Measurements from ENCODE around the gene ECHDC3. TPM values are rescaled to one million over a fixed set of nuclear protein-coding genes. Genes with fewer than 3 reads are reported as not detected.
A peak's percentile ranks its signal among the peaks of the same experiment; 100 is the strongest.
"Not testable (repeated sequence)": the region's sequence is repeated elsewhere in the genome, so short reads cannot be mapped to it uniquely, and the experiment has no call there.

The ECHDC3 gene
- 4.1 TPM for total RNA-seq

DNA sequence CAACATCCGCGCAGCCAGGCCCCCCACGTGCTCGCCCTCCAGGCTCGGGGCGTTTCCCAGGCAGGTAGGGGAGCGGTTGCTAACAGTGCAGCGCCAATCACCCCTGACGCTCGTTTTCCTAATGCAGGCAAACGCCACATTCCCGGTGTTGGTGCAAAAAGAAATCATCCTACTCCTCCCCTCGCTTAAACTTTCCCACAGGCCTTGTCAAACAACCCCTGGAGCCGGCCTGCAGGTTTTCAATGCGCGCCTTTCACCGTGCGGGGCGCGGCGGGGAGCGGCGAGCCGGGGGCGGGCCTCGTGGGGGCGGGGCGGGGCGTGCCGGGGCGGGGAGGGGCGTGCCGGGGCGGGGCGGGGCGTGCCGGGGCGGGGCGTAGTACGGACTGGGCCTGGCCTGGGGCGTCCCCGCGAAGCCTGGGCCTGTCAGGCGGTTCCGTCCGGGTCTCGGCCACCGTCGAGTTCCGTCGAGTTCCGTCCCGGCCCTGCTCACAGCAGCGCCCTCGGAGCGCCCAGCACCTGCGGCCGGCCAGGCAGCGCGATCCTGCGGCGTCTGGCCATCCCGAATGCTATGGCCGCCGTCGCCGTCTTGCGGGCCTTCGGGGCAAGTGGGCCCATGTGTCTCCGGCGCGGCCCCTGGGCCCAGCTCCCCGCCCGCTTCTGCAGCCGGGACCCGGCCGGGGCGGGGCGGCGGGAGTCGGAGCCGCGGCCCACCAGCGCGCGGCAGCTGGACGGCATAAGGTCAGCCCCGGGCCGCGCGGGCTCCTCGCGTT lies at the start of gene ECHDC3:
TSS of gene ECHDC3 (plus strand) at position 374 of the 770 bp plus-strand sequence. CDS start at position 569, 195 bp downstream.
- DNase-seq (ENCODE audit: low spot score): peak; percentile 54

DNA sequence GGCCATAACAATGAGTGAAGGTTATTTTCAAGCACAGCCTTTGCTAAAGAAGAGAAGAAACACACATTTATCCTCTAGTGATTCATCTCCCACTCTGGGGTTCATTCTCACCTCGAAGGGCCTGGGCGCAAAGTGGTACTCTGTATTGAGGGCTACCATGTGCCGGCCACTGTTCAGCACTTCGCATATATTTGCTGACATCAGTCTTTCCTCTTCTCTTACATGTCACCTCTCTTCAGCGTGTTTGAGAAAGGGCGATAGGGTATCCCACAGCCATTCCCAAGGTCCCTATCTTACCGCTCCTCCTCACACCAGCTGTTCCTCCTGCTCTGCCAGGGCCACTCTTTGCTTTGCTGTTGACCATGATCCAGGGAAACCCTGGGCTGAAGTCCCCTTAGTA lies 48.8 kb upstream of the ECHDC3 start:
- no peak for DNase-seq (ENCODE audit: low spot score)

DNA sequence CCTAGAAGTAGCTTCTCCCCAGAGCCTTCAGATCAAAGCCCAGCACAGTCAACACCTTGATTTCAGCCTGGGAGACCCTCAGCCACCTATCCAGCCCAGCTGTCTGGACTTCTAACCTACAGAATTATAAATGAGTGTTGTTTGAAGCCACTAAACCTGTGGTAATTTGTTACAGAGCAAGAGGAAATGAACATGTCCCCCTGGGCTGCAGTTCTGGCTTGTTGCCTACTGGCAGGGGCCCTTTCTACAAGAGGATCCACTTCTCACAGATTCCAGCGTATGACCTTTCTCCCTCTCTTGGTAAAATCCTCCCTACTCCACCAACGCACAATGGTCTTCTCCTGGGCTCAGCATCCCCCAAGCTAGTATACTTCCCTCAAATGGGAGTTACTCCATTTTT lies 46.4 kb upstream of the ECHDC3 start:
- no peak for DNase-seq (ENCODE audit: low spot score)

DNA sequence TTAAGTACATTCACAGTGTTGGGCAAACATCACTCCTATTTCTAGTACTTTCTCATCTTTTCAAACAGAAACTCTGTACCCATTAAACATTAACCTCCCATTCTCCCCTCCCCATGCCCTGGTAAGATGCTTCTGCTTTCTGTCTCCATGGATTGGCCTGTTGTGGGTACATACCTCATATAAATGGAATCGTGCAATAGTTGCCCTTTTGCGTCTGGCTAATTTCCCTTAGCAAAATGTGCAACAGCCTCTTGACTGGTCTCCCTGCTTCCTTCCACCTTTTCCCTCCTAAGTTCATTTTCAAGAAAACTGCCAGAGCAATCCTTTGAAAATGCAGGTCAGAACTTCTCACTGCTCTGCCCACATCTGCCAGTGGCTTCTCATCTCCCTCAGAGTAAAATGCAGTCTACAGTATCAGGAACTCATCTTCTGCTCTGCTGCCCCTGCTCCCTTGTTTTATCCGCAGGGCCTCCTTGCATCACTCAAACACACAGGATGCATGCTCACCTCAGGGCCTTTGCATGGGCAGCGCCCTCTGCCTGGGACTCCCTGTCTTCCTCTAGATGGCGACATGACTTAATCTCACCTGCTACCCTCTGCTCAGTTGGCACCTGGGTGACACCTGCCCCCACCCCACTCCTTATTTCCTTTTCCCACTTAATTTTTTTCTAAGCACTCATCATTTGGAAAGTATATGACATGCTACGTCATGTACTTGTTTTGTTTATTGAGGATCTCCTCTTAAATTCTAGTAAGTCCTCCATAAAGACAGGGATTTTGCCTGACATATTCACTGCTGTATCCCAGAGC lies 44.3 kb upstream of the ECHDC3 start:
- DNase-seq (ENCODE audit: low spot score): no peak

DNA sequence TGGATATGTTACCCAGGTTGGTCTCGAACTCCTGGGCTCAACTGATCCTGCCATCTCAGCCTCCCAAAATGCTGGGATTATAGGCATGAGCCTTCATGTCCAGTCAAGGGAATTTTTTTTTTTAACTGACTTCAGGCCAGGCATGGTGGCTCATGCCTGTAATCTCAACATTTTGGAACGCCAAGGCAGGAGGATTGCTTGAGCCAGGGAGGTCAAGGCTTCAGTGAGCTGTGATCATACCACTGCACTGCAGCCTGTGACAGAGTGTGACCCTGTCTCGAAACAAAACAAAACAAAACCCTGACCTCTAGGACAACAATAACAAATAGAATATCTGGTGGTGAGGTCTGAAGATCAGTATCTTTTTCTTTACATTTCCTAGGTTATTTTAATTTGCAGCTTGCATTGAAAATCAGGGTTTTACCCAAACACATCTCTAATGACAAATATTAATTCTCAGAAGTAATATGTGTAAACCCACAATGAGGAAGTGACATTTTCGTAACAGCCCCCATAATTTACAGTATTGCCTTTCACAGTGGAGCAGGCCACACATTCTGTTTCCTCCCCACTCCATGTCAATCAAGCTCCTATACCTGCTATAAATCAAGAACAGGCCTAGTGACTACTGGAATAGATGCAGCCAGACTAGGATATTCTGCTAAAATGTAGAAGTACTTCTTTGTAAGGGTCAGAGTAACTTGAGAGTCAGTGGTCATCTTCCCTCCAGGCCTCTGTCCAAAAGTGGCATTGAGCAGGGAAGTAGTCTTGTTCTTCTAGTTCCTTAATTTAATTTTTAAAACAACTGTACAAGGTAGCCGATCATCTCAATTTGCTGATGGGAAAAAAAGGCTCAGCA lies 43.3 kb upstream of the ECHDC3 start:
- no peak for DNase-seq (ENCODE audit: low spot score)

- DNase-seq (ENCODE audit: low spot score): no peak
These were observed 42.6 kb upstream of the ECHDC3 start for GRCh38 chr10:11699550-11700097.

DNA sequence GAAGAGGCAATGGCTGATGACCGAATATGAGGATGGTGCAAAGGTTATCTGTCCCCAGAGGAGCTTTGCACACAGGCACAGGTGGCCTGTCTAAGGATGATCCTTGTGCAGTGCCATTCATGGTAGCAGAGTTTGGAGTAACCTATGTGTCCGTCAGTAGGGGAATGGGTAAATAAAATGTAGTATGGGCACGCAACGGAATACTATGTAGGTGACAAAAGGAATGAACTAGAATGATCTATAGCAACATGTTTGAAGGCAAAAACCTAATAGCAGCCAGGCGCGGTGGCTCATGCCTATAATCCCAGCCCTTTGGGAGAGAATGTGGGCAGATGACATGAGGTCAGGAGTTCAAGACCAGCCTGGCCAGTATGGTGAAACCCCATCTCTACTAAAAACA lies 41.6 kb upstream of the ECHDC3 start:
- no peak for DNase-seq (ENCODE audit: low spot score)

DNA sequence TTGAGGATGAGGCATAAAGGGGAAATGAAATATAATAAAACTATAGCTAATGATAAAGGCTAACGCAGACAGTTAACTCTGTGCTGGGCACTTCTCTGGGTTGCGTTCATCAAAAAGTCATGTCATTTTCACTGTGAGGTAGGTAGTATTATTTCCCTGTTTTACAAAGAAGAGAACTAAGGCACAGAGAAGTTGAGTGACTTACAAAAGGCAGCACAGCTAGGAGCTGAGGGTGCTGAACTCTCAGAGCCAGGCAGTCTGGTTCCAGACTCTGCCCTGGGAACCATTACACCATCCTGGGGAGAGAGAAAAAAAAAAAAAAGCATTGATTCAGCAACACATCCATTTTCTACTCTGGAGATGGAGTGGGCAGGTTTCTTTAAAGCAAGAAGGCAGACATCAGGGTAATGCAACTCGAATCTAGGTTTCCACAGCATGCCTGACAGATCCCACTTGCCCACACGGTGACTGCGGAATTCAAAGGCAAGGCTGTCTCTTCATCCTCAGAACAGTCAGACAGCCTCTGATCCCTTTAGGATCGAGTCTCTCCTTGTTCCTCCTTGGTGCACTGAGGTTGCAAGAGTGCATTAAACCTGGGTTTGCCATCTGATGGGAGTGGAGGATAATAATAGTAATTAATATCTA lies 40.6 kb upstream of the ECHDC3 start:
- no peak for DNase-seq (ENCODE audit: low spot score)

- DNase-seq (ENCODE audit: low spot score): no peak
These were observed 39.9 kb upstream of the ECHDC3 start for GRCh38 chr10:11702264-11702663.

GRCh38 chr10:11704092-11704491 lies 38.1 kb upstream of the ECHDC3 start:
- DNase-seq (ENCODE audit: low spot score): no peak

DNA sequence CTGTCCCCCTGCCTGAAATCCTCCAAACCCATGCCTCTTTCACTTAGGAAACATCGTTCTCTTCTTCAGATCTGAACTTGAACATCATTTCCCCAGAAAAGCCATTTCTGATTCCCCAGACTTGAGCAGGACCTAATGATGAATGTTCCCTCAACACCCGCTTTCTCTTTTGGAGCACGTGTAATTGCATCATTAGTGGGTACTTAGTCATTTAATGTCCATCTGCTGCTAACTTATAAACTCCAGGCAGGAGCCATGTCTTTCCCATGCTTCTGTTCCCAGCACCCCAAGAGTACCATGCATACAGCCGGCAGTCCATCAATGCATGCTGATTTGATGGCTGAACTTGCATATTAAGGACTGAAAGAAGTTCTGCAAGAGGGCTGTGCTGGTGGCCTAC lies 36.5 kb upstream of the ECHDC3 start:
- no peak for DNase-seq (ENCODE audit: low spot score)

- no peak for DNase-seq (ENCODE audit: low spot score)
These were observed 35.2 kb upstream of the ECHDC3 start for GRCh38 chr10:11706895-11707567.

- no peak for DNase-seq (ENCODE audit: low spot score)
These were observed 34.4 kb upstream of the ECHDC3 start for GRCh38 chr10:11707624-11708350.

- DNase-seq (ENCODE audit: low spot score): not testable (repeated sequence)
These were observed 33.4 kb upstream of the ECHDC3 start for GRCh38 chr10:11708801-11709200.

GRCh38 chr10:11712744-11713143 lies 29.4 kb upstream of the ECHDC3 start:
- no peak for DNase-seq (ENCODE audit: low spot score)

GRCh38 chr10:11713186-11713743 lies 28.9 kb upstream of the ECHDC3 start:
- DNase-seq (ENCODE audit: low spot score): no peak

GRCh38 chr10:11713963-11714362 lies 28.2 kb upstream of the ECHDC3 start:
- no peak for DNase-seq (ENCODE audit: low spot score)

- DNase-seq (ENCODE audit: low spot score): no peak
These were observed 27.3 kb upstream of the ECHDC3 start for GRCh38 chr10:11714750-11715365.

DNA sequence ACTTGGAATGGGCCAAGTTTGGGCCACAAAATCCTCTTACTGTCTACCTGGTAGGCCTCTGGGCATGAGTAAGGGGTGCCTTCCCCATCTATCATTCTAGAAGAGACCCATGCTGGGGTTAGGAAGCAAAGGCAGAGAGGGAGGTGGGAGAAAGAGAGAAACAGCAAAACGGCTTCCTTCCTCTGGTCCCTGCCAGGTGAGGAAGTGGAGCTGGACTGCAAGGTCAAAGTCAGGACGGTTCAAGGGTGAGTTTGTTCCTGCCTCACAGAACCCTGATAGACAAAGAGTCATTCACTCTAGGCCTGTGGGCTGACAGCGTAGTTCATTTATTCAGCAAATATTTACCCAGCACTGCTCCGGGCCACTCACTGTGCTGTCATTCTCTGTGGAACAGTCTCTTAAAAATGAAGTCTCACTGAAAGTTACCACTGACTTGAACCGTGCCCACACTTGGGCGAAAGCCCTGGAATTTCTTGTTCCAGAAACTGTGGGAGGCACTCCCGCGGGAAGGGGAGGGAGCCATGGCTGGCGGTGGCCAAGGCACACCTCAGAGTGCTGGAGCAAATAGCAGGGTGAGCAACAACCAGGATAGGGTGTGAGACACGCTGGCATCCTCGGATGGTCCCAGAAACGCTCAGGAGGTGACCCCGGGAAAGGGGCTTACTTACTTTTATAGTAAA lies 26.2 kb upstream of the ECHDC3 start:
- peak; percentile 34 for DNase-seq (ENCODE audit: low spot score)

Data from mucosa of gallbladder (tissue), 1 donor.